ENCODE data around the gene NR2E1. TPM values are rescaled to one million over a fixed set of nuclear protein-coding genes. Genes with fewer than 3 reads are reported as not detected.

NR2E1 gene
- total RNA-seq, 1 donor from 2014 or later: not detected

- Histone ChIP-seq H3K27me3 (ENCODE audit: control insufficient read depth in 3 of 3, insufficient read depth in 3 of 3, low read length in 3 of 3) (peaks cover 97 to 100% (median 100%) of the 10 kb centered on the region in 3 donors), H3K9ac (ENCODE audit: low read depth in 1 of 3, low read length in 3 of 3) (no peak overlapping the region), H3K4me3 (ENCODE audit: low read length in 3 of 3) (peak overlapping the region in 1 of 3 donors; percentile 34), H3K9me3 (ENCODE audit: control insufficient read depth in 3 of 3, low read length in 3 of 3) (no peaks in the 10 kb centered on the region), H3K36me3 (ENCODE audit: control insufficient read depth in 3 of 3, insufficient read depth in 3 of 3, low read length in 3 of 3) (no peaks in the 10 kb centered on the region), H3K4me1 (ENCODE audit: control insufficient read depth in 3 of 3, insufficient read depth in 3 of 3, low read length in 3 of 3) (peaks cover 37 to 57% (median 53%) of the 10 kb centered on the region in 3 donors), H3K27ac (ENCODE audit: low read depth, low read length) (no peak overlapping the region)
These were observed 1.3 kb upstream of the NR2E1 start for GRCh38 chr6:108164543-108164814.

DNA sequence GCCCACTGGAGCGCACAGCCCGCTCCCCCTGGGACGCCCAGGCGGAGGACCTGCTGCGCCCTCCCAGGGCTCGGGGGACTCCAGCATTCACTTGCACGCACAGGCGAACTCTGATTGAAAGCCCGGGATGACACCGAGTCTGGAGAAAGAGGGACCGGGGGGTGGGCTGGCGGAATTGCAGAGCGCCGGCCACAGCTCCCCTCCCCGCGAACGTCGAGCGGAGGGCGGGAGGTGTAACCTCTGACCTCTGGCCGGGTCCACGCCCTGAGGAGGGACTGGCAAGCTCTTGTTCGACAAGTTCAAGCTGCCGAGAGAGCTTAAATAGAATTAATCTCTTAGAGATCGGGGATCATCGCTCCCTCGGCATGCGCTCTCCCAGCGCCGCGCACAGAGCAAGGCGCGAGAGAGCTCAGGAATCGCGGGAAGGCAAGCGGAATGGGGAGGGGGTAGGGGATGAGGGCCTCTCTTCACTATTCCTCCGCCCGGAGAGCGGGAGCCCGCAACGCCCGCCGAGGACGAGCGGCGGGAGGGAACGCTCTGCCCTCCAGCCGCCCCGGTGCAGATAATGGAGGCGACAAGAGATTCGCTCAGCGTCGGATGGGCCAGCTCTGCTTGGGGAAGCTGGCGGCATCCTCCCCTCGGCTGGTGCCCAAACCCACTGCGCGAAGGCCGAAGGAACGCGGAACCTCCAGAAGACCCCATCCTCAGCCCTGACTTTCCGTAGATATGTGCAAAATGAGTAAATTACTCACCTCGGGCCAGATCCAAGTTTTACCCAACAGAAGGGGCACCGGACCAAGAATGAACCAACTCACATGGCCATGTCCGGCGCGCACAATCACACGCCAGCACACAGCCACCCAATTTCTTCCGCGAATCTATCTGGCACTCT, 761 bp upstream of the NR2E1 start:
- Histone ChIP-seq H3K4me1 (ENCODE audit: control insufficient read depth in 3 of 3, insufficient read depth in 3 of 3, low read length in 3 of 3) (peaks cover 39 to 58% (median 55%) of the 10 kb centered on the region in 3 donors), H3K4me3 (ENCODE audit: low read length in 3 of 3) (peak overlapping the region; percentile 14 to 45 (median 39)), H3K9me3 (ENCODE audit: control insufficient read depth in 3 of 3, low read length in 3 of 3) (no peaks in the 10 kb centered on the region)

DNA sequence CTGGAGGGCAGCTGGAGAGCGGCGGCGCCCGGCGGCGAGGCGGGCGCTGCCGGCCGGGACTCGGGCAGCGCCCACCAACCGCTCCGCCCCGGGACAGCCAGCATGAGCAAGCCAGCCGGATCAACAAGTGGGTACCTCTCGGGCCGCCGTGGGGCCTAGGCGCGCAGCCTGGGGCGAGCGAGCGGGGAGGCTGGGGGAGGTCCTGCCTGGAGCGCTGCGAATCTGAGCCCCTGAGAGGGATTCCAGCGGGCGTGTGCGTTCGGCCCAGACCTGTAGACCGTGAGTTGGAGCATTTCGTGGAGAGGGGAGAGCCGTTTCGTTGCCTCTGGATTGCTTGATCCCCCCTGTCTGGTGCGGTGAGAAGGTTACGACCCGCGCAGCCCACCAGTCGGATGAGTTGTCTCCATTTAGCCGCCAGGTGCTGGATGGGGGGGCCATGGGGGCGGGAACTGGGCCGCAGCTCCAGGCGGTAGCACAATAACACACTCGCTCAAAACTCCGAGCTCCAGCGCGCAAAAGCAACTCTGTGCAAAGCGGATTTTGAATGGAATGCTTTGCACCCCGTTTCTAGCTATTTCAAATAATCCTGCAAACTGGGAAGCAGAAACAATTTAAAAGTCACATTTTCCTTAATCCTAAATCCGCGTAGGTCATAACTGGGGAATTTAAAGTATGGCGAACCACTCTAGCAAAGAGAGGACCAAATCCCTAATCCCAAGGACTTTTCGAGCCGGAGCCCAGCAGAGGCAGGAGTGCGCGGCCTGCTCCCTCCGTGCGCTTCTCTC, 1.0 kb downstream of the NR2E1 start:
- Histone ChIP-seq H3K9me3 (ENCODE audit: control insufficient read depth in 3 of 3, low read length in 3 of 3) (no peaks in the 10 kb centered on the region), H3K4me1 (ENCODE audit: control insufficient read depth in 3 of 3, insufficient read depth in 3 of 3, low read length in 3 of 3) (peaks cover 39 to 58% (median 55%) of the 10 kb centered on the region in 3 donors), H3K27me3 (ENCODE audit: control insufficient read depth in 3 of 3, insufficient read depth in 3 of 3, low read length in 3 of 3) (peaks cover 97 to 99% (median 99%) of the 10 kb centered on the region in 3 donors), H3K36me3 (ENCODE audit: control insufficient read depth in 3 of 3, insufficient read depth in 3 of 3, low read length in 3 of 3) (no peaks in the 10 kb centered on the region), H3K9ac (ENCODE audit: low read depth in 1 of 3, low read length in 3 of 3) (no peak overlapping the region), H3K4me3 (ENCODE audit: low read length in 3 of 3) (no peak overlapping the region), H3K27ac (ENCODE audit: low read depth, low read length) (no peak overlapping the region)

More for the DNA sequence above, 761 bp upstream of the NR2E1 start:
- Histone ChIP-seq H3K27ac (ENCODE audit: low read depth, low read length) (no peak overlapping the region), H3K36me3 (ENCODE audit: control insufficient read depth in 3 of 3, insufficient read depth in 3 of 3, low read length in 3 of 3) (no peaks in the 10 kb centered on the region), H3K27me3 (ENCODE audit: control insufficient read depth in 3 of 3, insufficient read depth in 3 of 3, low read length in 3 of 3) (peaks cover 98 to 100% (median 99%) of the 10 kb centered on the region in 3 donors), H3K9ac (ENCODE audit: low read depth in 1 of 3, low read length in 3 of 3) (no peak overlapping the region)

DNA sequence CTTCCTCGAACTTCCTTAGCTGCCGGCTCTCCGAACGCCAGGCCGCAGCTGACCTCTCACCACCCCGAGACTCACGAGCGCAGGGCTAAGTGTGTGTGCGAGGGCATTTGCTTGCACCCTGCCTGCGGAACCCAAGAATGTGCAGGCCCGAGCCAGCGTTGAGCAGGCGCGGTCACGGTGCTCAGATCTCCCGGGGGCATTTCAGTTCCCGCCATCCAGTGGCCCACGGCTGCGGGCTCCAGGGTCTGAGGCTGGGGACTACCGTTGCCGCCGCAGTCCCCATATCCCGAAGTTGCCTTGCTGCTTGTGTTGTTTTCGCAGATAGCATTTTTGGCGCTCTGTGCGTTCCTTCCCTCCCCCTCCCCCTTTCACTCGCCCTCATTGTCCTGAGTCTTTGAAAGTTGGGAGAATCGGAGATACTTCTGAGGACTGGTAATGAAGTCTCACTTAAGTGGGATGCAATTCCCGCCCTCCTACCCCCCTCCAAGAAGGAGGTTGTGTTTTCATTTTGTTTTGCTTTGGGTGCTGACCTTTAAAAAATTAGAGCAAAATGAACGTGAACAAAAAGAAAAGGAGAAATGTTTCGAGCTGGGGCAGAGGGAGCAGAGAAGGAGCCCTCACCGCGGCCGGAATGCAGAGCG, 1.7 kb downstream of the NR2E1 start:
- Histone ChIP-seq H3K9ac (ENCODE audit: low read depth in 1 of 3, low read length in 3 of 3) (no peak overlapping the region), H3K4me1 (ENCODE audit: control insufficient read depth in 3 of 3, insufficient read depth in 3 of 3, low read length in 3 of 3) (peaks cover 39 to 58% (median 55%) of the 10 kb centered on the region in 3 donors)

GRCh38 chr6:108168090-108168463, 2.3 kb downstream of the NR2E1 start:
- peak overlapping the region in 1 of 3 donors; percentile 40 for H3K9ac ChIP-seq (ENCODE audit: low read depth in 1 of 3, low read length in 3 of 3)
- no peaks in the 10 kb centered on the region for H3K36me3 ChIP-seq (ENCODE audit: control insufficient read depth in 3 of 3, insufficient read depth in 3 of 3, low read length in 3 of 3)
- H3K27ac ChIP-seq (ENCODE audit: low read depth, low read length): no peak overlapping the region
- peaks cover 39 to 58% (median 55%) of the 10 kb centered on the region in 3 donors for H3K4me1 ChIP-seq (ENCODE audit: control insufficient read depth in 3 of 3, insufficient read depth in 3 of 3, low read length in 3 of 3)
- no peaks in the 10 kb centered on the region for H3K9me3 ChIP-seq (ENCODE audit: control insufficient read depth in 3 of 3, low read length in 3 of 3)
- H3K4me3 ChIP-seq (ENCODE audit: low read length in 3 of 3): peak overlapping the region in 2 of 3 donors; percentile 26 to 49
- H3K27me3 ChIP-seq (ENCODE audit: control insufficient read depth in 3 of 3, insufficient read depth in 3 of 3, low read length in 3 of 3): peaks cover 95 to 99% (median 96%) of the 10 kb centered on the region in 3 donors

More for the DNA sequence above, 1.7 kb downstream of the NR2E1 start:
- no peaks in the 10 kb centered on the region for H3K9me3 ChIP-seq (ENCODE audit: control insufficient read depth in 3 of 3, low read length in 3 of 3)
- no peaks in the 10 kb centered on the region for H3K36me3 ChIP-seq (ENCODE audit: control insufficient read depth in 3 of 3, insufficient read depth in 3 of 3, low read length in 3 of 3)
- H3K27ac ChIP-seq (ENCODE audit: low read depth, low read length): no peak overlapping the region
- H3K4me3 ChIP-seq (ENCODE audit: low read length in 3 of 3): peak overlapping the region in 1 of 3 donors; percentile 49
- peaks cover 97 to 99% (median 99%) of the 10 kb centered on the region in 3 donors for H3K27me3 ChIP-seq (ENCODE audit: control insufficient read depth in 3 of 3, insufficient read depth in 3 of 3, low read length in 3 of 3)

- H3K27me3 ChIP-seq (ENCODE audit: control insufficient read depth in 3 of 3, insufficient read depth in 3 of 3, low read length in 3 of 3): peaks cover 88 to 98% (median 94%) of the 10 kb centered on the region in 3 donors
- H3K9me3 ChIP-seq (ENCODE audit: control insufficient read depth in 3 of 3, low read length in 3 of 3): no peaks in the 10 kb centered on the region
- peak overlapping the region in 1 of 3 donors; percentile 40 for H3K9ac ChIP-seq (ENCODE audit: low read depth in 1 of 3, low read length in 3 of 3)
- no peaks in the 10 kb centered on the region for H3K36me3 ChIP-seq (ENCODE audit: control insufficient read depth in 3 of 3, insufficient read depth in 3 of 3, low read length in 3 of 3)
- H3K4me1 ChIP-seq (ENCODE audit: control insufficient read depth in 3 of 3, insufficient read depth in 3 of 3, low read length in 3 of 3): peaks cover 36 to 52% (median 51%) of the 10 kb centered on the region in 3 donors
- H3K4me3 ChIP-seq (ENCODE audit: low read length in 3 of 3): peak overlapping the region; percentile 26 to 49 (median 30)
- H3K27ac ChIP-seq (ENCODE audit: low read depth, low read length): no peak overlapping the region
These were observed 3.0 kb downstream of the NR2E1 start for GRCh38 chr6:108168501-108169463.

DNA sequence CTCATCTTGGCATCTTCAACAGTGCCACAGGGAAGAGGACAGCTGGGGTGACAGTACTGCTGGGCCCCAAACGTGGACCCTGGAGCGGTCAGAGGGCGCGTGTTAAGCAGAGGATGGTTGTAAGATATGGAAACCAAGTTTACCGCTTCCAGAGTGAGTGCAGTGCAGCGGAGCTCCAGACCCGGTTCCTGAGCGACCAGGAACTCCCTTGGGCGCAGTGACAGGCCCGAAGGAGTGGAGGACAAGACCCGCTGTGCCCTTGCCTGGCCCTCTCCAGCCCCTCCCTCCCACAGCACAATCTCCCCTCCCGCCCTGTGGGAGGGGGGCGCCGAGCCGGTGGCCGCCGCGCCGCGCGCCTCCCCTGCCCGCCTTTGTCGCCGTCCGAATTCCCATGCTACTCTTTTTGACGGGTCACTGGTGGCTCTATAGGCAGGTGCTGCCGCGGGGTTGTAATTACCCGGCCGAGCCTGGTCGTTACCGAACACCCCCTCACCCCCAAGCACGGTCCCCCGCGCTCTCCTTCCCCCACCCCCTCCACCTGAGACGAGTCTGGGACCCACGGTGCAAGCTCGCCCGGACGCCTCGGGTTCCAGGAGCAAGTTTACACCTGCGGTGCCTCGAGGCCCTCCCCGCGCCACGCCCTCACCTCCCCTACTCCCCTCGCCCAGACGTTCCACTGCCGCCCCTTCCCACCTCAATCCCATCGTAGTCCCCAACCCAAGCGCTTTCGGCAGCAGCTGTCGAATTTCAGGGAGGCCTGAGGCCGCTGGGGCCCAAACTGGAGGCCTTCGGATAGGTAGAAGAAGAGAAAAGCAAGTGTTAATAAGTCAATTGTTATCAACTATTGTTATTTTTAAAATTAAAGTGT, 3.9 kb downstream of the NR2E1 start:
- no peaks in the 10 kb centered on the region for H3K9me3 ChIP-seq (ENCODE audit: control insufficient read depth in 3 of 3, low read length in 3 of 3)
- H3K4me1 ChIP-seq (ENCODE audit: control insufficient read depth in 3 of 3, insufficient read depth in 3 of 3, low read length in 3 of 3): peaks cover 36 to 50% (median 42%) of the 10 kb centered on the region in 3 donors
- H3K27me3 ChIP-seq (ENCODE audit: control insufficient read depth in 3 of 3, insufficient read depth in 3 of 3, low read length in 3 of 3): peaks cover 88 to 98% (median 94%) of the 10 kb centered on the region in 3 donors
- H3K4me3 ChIP-seq (ENCODE audit: low read length in 3 of 3): no peak overlapping the region
- H3K27ac ChIP-seq (ENCODE audit: low read depth, low read length): no peak overlapping the region
- H3K9ac ChIP-seq (ENCODE audit: low read depth in 1 of 3, low read length in 3 of 3): no peak overlapping the region
- no peaks in the 10 kb centered on the region for H3K36me3 ChIP-seq (ENCODE audit: control insufficient read depth in 3 of 3, insufficient read depth in 3 of 3, low read length in 3 of 3)

DNA sequence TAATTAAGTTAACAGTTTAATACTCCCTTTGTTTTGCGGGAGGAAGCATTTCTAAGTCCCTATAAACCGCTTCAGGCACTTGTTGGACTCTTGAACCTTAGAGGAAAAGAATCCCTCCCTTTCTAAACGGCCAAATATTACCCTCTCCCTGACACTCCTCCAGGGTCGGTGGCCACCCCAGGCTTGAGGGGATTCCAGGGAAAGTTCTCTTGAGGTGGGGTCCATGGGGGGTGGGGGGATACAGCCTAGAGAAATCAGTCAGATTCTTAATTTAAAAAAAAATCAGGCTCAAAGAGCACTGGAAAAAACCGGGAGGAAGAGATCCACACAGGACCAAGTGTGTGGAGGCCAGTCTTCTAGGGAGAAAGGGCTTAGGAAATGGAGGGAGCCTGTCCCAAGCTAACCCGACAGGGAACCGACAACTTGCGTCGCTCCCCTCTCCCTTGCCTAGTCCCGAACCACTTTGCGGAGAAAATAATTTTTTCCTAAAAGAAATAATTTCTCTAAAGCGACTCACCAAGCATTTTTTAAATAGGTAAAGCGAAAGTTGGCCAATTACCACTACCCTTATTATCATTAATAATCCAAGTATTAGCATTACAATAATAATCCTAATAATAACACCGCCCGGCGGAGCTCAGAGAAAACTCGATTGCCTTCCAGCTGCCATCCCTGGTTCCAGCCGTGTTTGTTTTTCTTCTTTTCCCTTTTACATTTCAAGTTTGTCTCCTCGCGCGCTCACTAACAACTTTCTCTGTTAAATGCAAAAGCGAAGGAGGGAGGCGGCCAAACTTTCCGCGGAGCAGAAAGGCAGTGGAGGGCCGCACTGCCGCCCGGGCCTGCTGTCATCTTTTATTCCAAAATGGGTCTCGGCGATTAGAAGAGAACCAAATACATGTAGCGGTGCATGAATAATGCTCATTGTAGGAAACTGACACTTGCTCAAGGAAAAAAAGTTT, 4.8 kb downstream of the NR2E1 start:
- H3K9ac ChIP-seq (ENCODE audit: low read depth in 1 of 3, low read length in 3 of 3): no peak overlapping the region
- H3K27me3 ChIP-seq (ENCODE audit: control insufficient read depth in 3 of 3, insufficient read depth in 3 of 3, low read length in 3 of 3): peaks cover 88 to 98% (median 94%) of the 10 kb centered on the region in 3 donors
- H3K27ac ChIP-seq (ENCODE audit: low read depth, low read length): no peak overlapping the region
- peaks cover 32 to 48% (median 39%) of the 10 kb centered on the region in 3 donors for H3K4me1 ChIP-seq (ENCODE audit: control insufficient read depth in 3 of 3, insufficient read depth in 3 of 3, low read length in 3 of 3)
- H3K9me3 ChIP-seq (ENCODE audit: control insufficient read depth in 3 of 3, low read length in 3 of 3): no peaks in the 10 kb centered on the region
- no peaks in the 10 kb centered on the region for H3K36me3 ChIP-seq (ENCODE audit: control insufficient read depth in 3 of 3, insufficient read depth in 3 of 3, low read length in 3 of 3)
- H3K4me3 ChIP-seq (ENCODE audit: low read length in 3 of 3): no peak overlapping the region
